Gastroesophageal sphincter (tissue), 3 donors: ENCODE results near the gene CEP112.

Experiments
- EP300 ChIP-seq: sonication (generic); formaldehyde crosslinking; IDR thresholded peaks from one replicate; pipeline ENCODE4 v1.6.1; 2017; ENCODE audit warnings: antibody characterized with exemption, mild to moderate bottlenecking
- POLR2A ChIP-seq, 2 donors: fragments of 450-650 bp; IDR thresholded peaks; one replicate each; pipeline ENCODE4 v1.6.1; 2017; ENCODE audit warnings: antibody characterized with exemption in 2 of 2, mild to moderate bottlenecking in 2 of 2, moderate library complexity in 1 of 2
- POLR2AphosphoS5 ChIP-seq: sonication (generic); formaldehyde crosslinking; IDR thresholded peaks from one replicate; pipeline ENCODE4 v1.6.1; 2017; ENCODE audit warnings: antibody characterized with exemption
- TF ChIP-seq, protein P1 (sequence below), 4 experiments: fragments of 200-600 bp in 2 of 4; fragments of 450-650 bp in 2 of 4; sonication (generic) in 1 of 4; IDR thresholded peaks; one replicate each; pipeline ENCODE4 v1.5.1; 2017 to 2019; ENCODE audit warnings: antibody characterized with exemption in 4 of 4, mild to moderate bottlenecking in 2 of 4, moderate library complexity in 2 of 4

- TF ChIP-seq, protein P1, sequence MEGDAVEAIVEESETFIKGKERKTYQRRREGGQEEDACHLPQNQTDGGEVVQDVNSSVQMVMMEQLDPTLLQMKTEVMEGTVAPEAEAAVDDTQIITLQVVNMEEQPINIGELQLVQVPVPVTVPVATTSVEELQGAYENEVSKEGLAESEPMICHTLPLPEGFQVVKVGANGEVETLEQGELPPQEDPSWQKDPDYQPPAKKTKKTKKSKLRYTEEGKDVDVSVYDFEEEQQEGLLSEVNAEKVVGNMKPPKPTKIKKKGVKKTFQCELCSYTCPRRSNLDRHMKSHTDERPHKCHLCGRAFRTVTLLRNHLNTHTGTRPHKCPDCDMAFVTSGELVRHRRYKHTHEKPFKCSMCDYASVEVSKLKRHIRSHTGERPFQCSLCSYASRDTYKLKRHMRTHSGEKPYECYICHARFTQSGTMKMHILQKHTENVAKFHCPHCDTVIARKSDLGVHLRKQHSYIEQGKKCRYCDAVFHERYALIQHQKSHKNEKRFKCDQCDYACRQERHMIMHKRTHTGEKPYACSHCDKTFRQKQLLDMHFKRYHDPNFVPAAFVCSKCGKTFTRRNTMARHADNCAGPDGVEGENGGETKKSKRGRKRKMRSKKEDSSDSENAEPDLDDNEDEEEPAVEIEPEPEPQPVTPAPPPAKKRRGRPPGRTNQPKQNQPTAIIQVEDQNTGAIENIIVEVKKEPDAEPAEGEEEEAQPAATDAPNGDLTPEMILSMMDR (IDR thresholded peaks at IDR 0.05), result no peak
- TF ChIP-seq POLR2A (IDR thresholded peaks at IDR 0.05) (no peak), POLR2AphosphoS5 (no peak), EP300 (no peak)
Measured at GRCh38 chr17:66210208-66210574, 18.3 kb upstream of the CEP112 start.
